ENCODE results near the gene FUT6. TPM values are rescaled to one million over a fixed set of nuclear protein-coding genes. Genes with fewer than 3 reads are reported as not detected.

FUT6 gene
- total RNA-seq, 1 donor from 2014 or later = not detected

DNA sequence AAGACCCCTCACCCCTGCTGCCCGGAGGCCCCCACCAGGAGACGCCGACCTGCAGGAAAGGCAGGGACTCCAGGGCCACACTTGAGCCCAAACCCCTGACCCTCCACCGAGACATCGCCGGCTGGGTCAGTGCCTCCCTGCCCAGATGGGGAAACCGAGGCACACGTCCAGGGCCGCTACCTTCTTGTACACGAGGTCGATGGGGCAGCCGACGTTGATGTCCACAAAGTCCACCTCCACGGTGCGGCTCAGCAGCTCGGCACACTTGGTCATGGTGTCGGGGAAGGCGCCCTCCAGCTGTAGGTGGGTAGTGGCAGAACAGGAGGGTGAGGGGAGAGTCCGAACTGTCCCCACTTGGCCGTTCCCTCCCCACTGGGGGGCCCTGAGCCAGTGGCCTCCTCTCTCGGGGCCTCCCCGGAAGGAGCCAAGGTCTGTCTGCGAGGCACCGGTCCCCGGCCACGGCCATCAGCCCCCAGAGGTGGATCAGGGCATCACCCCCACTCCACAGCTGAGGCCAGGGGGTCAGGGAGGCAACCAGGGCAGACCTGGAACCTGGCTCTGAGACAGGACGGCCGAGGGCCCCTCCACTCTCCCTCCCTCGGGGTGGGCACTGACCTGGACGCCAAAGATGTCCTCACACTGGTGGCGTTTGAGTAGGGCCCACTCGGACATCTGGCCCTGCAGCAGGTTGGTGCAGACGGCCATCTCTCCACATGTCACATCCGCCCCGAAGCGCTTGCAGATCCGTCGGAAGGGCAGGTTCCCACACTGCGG lies 51.9 kb downstream of the FUT6 start:
- intact Hi-C loops (cut with micrococcal nuclease) = no loop called here
- H3K27ac Mint-ChIP-seq = no peak overlapping the region
- ATAC-seq (ENCODE audit: low read depth) = no peak

GRCh38 chr19:5786593-5787408 lies 52.7 kb downstream of the FUT6 start:
- H3K36me3 Mint-ChIP-seq (ENCODE audit: low read depth) = peaks cover 58% of the 10 kb centered on the region
- TF ChIP-seq CTCF (IDR thresholded peaks at IDR 0.05) = no peak
- no peak overlapping the region for H3K27ac Mint-ChIP-seq
- no peaks in the 10 kb centered on the region for H3K9me3 Mint-ChIP-seq
- no peak overlapping the region for H3K4me3 Mint-ChIP-seq
- H3K4me1 Mint-ChIP-seq = peaks cover 15% of the 10 kb centered on the region
- DNase-seq (no peak), ATAC-seq (ENCODE audit: low read depth) (no peak)
- ChIA-PET CTCF (no interaction called here), POLR2A (no interaction called here)
- H3K27me3 Mint-ChIP-seq = no peaks in the 10 kb centered on the region
- intact Hi-C loops (cut with micrococcal nuclease) = no loop called here

More for the DNA sequence above, 51.9 kb downstream of the FUT6 start:
- ChIA-PET CTCF (no interaction called here), POLR2A (interaction anchor here (1.0 kb wide), 1 partner anchor 165 kb away, joined by 3 read pairs; the partner anchor contains the start of gene SAFB2)
- no peak for TF ChIP-seq CTCF (IDR thresholded peaks at IDR 0.05)
- H3K27me3 Mint-ChIP-seq = no peaks in the 10 kb centered on the region
- H3K36me3 Mint-ChIP-seq (ENCODE audit: low read depth) = peaks cover 58% of the 10 kb centered on the region
- no peak overlapping the region for H3K4me3 Mint-ChIP-seq
- no peaks in the 10 kb centered on the region for H3K9me3 Mint-ChIP-seq
- H3K4me1 Mint-ChIP-seq = peaks cover 15% of the 10 kb centered on the region
- DNase-seq = no peak

DNA sequence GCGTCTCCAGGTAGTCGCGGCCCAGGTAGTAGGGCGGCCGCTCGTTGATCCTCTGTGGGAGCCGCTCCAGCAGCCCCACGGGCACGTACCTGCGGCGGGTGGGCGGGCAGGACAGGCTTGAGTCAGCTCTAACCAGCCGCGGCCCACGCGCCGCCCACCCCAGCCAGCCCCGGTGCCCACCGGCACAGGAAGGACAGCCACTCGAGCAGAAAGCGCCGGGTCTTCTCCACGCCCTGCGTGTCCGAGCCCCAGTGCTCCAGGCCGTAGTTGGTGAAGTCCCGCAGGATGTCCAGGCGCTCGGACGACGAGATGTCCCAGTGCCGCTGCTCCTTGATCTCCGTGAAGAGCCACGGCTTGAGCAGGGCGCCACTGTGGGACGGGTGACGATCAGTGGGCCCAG lies 54.1 kb downstream of the FUT6 start:
- TF ChIP-seq CTCF (IDR thresholded peaks at IDR 0.05) = no peak
- Mint-ChIP-seq H3K27me3 (no peaks in the 10 kb centered on the region), H3K27ac (no peak overlapping the region), H3K4me1 (peaks cover 7% of the 10 kb centered on the region), H3K36me3 (ENCODE audit: low read depth) (peaks cover 51% of the 10 kb centered on the region), H3K9me3 (no peaks in the 10 kb centered on the region), H3K4me3 (no peak overlapping the region)
- DNase-seq (no peak), ATAC-seq (ENCODE audit: low read depth) (no peak)
- CTCF ChIA-PET = no interaction called here
- intact Hi-C loops (cut with micrococcal nuclease) = no loop called here
- POLR2A ChIA-PET = no interaction called here

DNA sequence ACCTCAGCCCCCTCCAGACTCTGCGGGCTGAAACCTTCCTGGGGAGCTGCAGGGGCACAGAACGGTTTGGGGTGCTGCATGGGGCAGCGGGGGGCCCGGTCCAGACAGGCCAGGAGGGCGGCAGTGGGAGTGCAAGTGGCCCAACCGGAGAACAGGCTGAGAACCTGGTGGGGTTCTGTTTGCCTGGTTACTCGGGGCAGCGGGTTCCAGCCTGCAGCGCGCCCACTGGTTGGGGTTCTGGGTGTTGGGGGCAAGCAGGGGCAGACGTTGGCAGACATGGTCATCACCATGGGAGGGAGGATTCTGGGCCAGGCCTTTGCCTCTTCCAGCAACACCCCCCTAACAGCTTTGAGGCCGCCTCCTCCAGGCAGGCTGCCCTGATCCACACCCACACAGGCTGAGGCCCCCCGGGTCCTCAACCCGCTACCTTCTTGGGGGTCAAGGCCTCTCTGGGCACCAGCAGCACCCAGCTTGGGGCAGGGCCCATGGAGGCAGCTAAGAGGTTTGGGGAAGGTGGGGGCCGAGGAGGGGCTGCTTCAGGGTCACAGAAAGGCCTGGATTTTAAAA lies 54.8 kb downstream of the FUT6 start, which contains the start of gene PRR22:
Gene PRR22, minus strand, starts transcription at position 166 of the 567 bp plus-strand sequence. Its CDS starts 86 bp downstream, at position 80.
- peaks cover 1% of the 10 kb centered on the region for H3K4me1 Mint-ChIP-seq
- CTCF ChIA-PET = no interaction called here
- POLR2A ChIA-PET = no interaction called here
- intact Hi-C loops (cut with micrococcal nuclease) = no loop called here
- H3K36me3 Mint-ChIP-seq (ENCODE audit: low read depth) = peaks cover 43% of the 10 kb centered on the region
- H3K27ac Mint-ChIP-seq = no peak within 1 kb of the TSS
- no peak for ATAC-seq (ENCODE audit: low read depth)
- DNase-seq = no peak
- no peak within 1 kb of the TSS for H3K4me3 Mint-ChIP-seq
- no peak for TF ChIP-seq CTCF (IDR thresholded peaks at IDR 0.05)
- no peaks in the 10 kb centered on the region for H3K27me3 Mint-ChIP-seq
- H3K9me3 Mint-ChIP-seq = no peaks in the 10 kb centered on the region
